Measurements from ENCODE around the gene USP10. TPM values are rescaled to one million over a fixed set of nuclear protein-coding genes. Genes with fewer than 3 reads are reported as not detected.

USP10 gene
- polyA plus RNA-seq, 2 of the 4 experiments (the other 2 are of a cell fraction): 61.5 to 93.5 TPM

- Histone ChIP-seq H3K27ac (no peak overlapping the region), H3K4me3 (no peak overlapping the region), H3K9me3 (no peaks in the 10 kb centered on the region), H3K4me2 (no peak overlapping the region), H3K4me1 (peaks cover 59% of the 10 kb centered on the region)
- 87% methylated on average over 1 of the region's 1 CpG for WGBS (ENCODE audit: missing lambda C conversion rate)
- ATAC-seq: no peak
- no peak for FAIRE-seq
- POLR2A ChIA-PET: no interaction called here
- DNase-seq (ENCODE audit: low read depth in 1 of 2, low spot score in 1 of 2): no peak
- CTCF ChIA-PET: interaction anchor here (1.0 to 9.5 kb wide), 13 partner anchors 10 to 220 kb away, joined by 3 to 141 read pairs (median 15); partner anchors contain the start of gene KLHL36
- TF ChIP-seq MYC (IDR thresholded peaks at IDR 0.05; ENCODE audit: borderline replicate concordance, low read length): no peak
- TF ChIP-seq USF2 (IDR thresholded peaks at IDR 0.05): no peak
- no peak for TF ChIP-seq SREBF2 (IDR thresholded peaks at IDR 0.05)
- no peak for TF ChIP-seq RAD21 (conservative IDR thresholded peaks at IDR 0.05 in 1 of 2, IDR thresholded peaks at IDR 0.05 in 1 of 2)
- no peak for TF ChIP-seq ELK1 (IDR thresholded peaks at IDR 0.05; ENCODE audit: low read depth, low read length)
- TF ChIP-seq POLR2AphosphoS2 (conservative IDR thresholded peaks at IDR 0.05; ENCODE audit: low read length): no peak
- TF ChIP-seq E2F6 (IDR thresholded peaks at IDR 0.05; ENCODE audit: borderline replicate concordance, low read depth): no peak
- TF ChIP-seq FOSL2 (IDR thresholded peaks at IDR 0.05): no peak
- no peak for TF ChIP-seq FOSL2 (CRISPR knock-in tag; IDR thresholded peaks at IDR 0.05)
- TF ChIP-seq EHF (CRISPR knock-in tag; IDR thresholded peaks at IDR 0.05): no peak
- no peak for TF ChIP-seq HOXA7 (CRISPR knock-in tag; IDR thresholded peaks at IDR 0.05)
- TF ChIP-seq ESRRA (IDR thresholded peaks at IDR 0.05; ENCODE audit: borderline replicate concordance, low read length): no peak
- TF ChIP-seq ZSCAN20 (CRISPR knock-in tag; IDR thresholded peaks at IDR 0.05): no peak
- no peak for TF ChIP-seq PBX3 (IDR thresholded peaks at IDR 0.05)
- no peak for TF ChIP-seq MAX (IDR thresholded peaks at IDR 0.05)
- no peak for TF ChIP-seq HDAC2 (IDR thresholded peaks at IDR 0.05)
- no peak for TF ChIP-seq HOXB13 (CRISPR knock-in tag; IDR thresholded peaks at IDR 0.05; ENCODE audit: low read depth)
These were observed 24.1 kb downstream of the USP10 start for GRCh38 chr16:84723906-84724305.

GRCh38 chr16:84724606-84725309 is 25.0 kb downstream of the USP10 start:
- Histone ChIP-seq H3K4me3 (no peak overlapping the region), H3K4me2 (no peak overlapping the region), H3K4me1 (peaks cover 67% of the 10 kb centered on the region), H3K9me3 (no peaks in the 10 kb centered on the region), H3K27ac (no peak overlapping the region)
- FAIRE-seq (no peak), DNase-seq (ENCODE audit: low read depth in 1 of 2, low spot score in 1 of 2) (no peak), ATAC-seq (no peak)
- TF ChIP-seq ZNF302 (CRISPR knock-in tag; IDR thresholded peaks at IDR 0.05) (no peak), CHD2 (IDR thresholded peaks at IDR 0.05; ENCODE audit: low read length, partially characterized antibody) (no peak), CBX2 (IDR thresholded peaks at IDR 0.05; ENCODE audit: borderline replicate concordance, low read depth) (no peak), ATOH8 (CRISPR knock-in tag; IDR thresholded peaks at IDR 0.05; ENCODE audit: low read depth) (no peak), ESRRA (IDR thresholded peaks at IDR 0.05; ENCODE audit: borderline replicate concordance, low read length) (no peak), RCOR1 (IDR thresholded peaks at IDR 0.05; ENCODE audit: low read depth, low read length) (no peak), TFCP2L1 (CRISPR knock-in tag; IDR thresholded peaks at IDR 0.05) (no peak), RNF2 (IDR thresholded peaks at IDR 0.05; ENCODE audit: borderline replicate concordance, low read depth) (no peak), POLR2AphosphoS2 (conservative IDR thresholded peaks at IDR 0.05; ENCODE audit: low read length) (no peak), EHF (CRISPR knock-in tag; IDR thresholded peaks at IDR 0.05) (no peak), GATA3 (IDR thresholded peaks at IDR 0.05; ENCODE audit: borderline replicate concordance) (no peak), KDM1A (IDR thresholded peaks at IDR 0.05; ENCODE audit: low read depth) (no peak), HEYL (CRISPR knock-in tag; IDR thresholded peaks at IDR 0.05) (no peak), NPAS2 (CRISPR knock-in tag; IDR thresholded peaks at IDR 0.05; ENCODE audit: borderline replicate concordance) (no peak), KDM5A (IDR thresholded peaks at IDR 0.05) (no peak), E2F6 (IDR thresholded peaks at IDR 0.05; ENCODE audit: borderline replicate concordance, low read depth) (no peak)
- WGBS (ENCODE audit: missing lambda C conversion rate): 74% methylated on average over 6 of the region's 6 CpGs
- POLR2A ChIA-PET: no interaction called here
- CTCF ChIA-PET: interaction anchor here (0.7 to 9.5 kb wide), 26 partner anchors 11 to 269 kb away, joined by 3 to 141 read pairs (median 11); partner anchors contain the start of gene KLHL36

All from A549 (cell line).